Gastrocnemius medialis (tissue), 4 donors: ENCODE data around the gene PARD3.

ENCODE experiments used
- POLR2A ChIP-seq, 2 donors: fragments of 450-650 bp; IDR thresholded peaks; one replicate each; pipeline ENCODE4 v1.6.1; 2017; ENCODE audit warnings: antibody characterized with exemption in 2 of 2, mild to moderate bottlenecking in 2 of 2, moderate library complexity in 2 of 2
- TF ChIP-seq, protein P1 (sequence below), 5 experiments: fragments of 450-650 bp in 3 of 5; fragments of 200-600 bp in 2 of 5; sonication (generic) in 2 of 5; IDR thresholded peaks in 4 of 5; conservative IDR thresholded peaks in 1 of 5; 1 replicate in 4 of 5; 2 replicates in 1 of 5; pipeline ENCODE4 v1.5.1; 2016 to 2019; ENCODE audit warnings: antibody characterized with exemption in 5 of 5, mild to moderate bottlenecking in 3 of 5, moderate library complexity in 3 of 5

DNA sequence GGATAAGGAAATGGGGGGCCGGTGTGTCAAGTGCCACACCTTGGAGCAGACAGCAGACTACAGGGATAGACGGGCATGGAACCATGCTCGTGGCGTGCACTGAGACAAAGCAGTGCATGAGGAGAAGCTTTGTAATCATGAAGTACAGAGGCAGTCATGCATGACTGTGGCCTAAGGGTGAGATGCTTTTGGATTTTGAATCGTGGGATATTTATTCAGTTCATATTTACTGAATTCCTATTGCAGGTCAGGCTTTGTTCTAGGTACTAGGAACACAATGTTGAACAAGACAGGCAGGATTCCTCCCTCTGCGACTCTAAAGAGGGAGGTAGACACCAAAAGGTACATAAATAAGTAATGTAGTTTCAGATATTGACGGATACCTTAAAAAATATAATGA lies 597.6 kb downstream of the PARD3 start:
- TF ChIP-seq, protein P1, sequence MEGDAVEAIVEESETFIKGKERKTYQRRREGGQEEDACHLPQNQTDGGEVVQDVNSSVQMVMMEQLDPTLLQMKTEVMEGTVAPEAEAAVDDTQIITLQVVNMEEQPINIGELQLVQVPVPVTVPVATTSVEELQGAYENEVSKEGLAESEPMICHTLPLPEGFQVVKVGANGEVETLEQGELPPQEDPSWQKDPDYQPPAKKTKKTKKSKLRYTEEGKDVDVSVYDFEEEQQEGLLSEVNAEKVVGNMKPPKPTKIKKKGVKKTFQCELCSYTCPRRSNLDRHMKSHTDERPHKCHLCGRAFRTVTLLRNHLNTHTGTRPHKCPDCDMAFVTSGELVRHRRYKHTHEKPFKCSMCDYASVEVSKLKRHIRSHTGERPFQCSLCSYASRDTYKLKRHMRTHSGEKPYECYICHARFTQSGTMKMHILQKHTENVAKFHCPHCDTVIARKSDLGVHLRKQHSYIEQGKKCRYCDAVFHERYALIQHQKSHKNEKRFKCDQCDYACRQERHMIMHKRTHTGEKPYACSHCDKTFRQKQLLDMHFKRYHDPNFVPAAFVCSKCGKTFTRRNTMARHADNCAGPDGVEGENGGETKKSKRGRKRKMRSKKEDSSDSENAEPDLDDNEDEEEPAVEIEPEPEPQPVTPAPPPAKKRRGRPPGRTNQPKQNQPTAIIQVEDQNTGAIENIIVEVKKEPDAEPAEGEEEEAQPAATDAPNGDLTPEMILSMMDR (IDR thresholded peaks at IDR 0.05 in 4 of 5, conservative IDR thresholded peaks at IDR 0.05 in 1 of 5) = no peak
- no peak for TF ChIP-seq POLR2A (IDR thresholded peaks at IDR 0.05)
